ENCODE data around the gene TRABD. TPM values are rescaled to one million over a fixed set of nuclear protein-coding genes. Genes with fewer than 3 reads are reported as not detected.

Gene TRABD
- total RNA-seq, 1 donor from 2014 or later = 25.9 TPM

DNA sequence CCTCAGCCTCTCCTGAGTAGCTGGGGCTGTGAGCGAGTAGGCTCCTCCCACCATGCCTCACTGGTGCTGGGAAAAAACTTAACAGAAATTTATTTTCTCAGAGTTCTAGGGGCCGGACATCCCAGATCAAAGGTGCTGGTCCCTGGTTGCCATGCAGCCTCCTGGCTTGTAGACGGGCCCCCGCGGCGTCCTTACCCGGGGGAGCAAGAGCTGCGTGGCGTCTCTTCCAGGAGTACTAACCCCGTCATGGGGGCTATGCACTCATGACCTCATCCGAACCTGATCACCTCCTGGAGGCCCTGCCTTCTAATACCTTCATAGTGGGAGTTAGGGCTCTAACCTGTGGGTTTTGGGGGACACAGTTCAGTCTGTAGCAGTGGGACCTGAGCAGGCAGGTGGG is 2.6 kb downstream of the TRABD start:
- TF ChIP-seq, protein P1, sequence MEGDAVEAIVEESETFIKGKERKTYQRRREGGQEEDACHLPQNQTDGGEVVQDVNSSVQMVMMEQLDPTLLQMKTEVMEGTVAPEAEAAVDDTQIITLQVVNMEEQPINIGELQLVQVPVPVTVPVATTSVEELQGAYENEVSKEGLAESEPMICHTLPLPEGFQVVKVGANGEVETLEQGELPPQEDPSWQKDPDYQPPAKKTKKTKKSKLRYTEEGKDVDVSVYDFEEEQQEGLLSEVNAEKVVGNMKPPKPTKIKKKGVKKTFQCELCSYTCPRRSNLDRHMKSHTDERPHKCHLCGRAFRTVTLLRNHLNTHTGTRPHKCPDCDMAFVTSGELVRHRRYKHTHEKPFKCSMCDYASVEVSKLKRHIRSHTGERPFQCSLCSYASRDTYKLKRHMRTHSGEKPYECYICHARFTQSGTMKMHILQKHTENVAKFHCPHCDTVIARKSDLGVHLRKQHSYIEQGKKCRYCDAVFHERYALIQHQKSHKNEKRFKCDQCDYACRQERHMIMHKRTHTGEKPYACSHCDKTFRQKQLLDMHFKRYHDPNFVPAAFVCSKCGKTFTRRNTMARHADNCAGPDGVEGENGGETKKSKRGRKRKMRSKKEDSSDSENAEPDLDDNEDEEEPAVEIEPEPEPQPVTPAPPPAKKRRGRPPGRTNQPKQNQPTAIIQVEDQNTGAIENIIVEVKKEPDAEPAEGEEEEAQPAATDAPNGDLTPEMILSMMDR (IDR thresholded peaks at IDR 0.05) = no peak
- Mint-ChIP-seq H3K36me3 (ENCODE audit: unreplicated experiment) (no peaks in the 10 kb centered on the region), H3K9me3 (ENCODE audit: unreplicated experiment) (no peaks in the 10 kb centered on the region), H3K4me3 (ENCODE audit: unreplicated experiment) (no peak overlapping the region), H3K27ac (ENCODE audit: unreplicated experiment) (no peak overlapping the region), H3K4me1 (ENCODE audit: unreplicated experiment) (peaks cover 30% of the 10 kb centered on the region), H3K27me3 (ENCODE audit: unreplicated experiment) (no peaks in the 10 kb centered on the region)
- DNase-seq (ENCODE audit: extremely low spot score, unreplicated experiment) = no peak

- peaks cover 27% of the 10 kb centered on the region for H3K4me1 Mint-ChIP-seq (ENCODE audit: unreplicated experiment)
- no peak overlapping the region for H3K27ac Mint-ChIP-seq (ENCODE audit: unreplicated experiment)
- no peaks in the 10 kb centered on the region for H3K27me3 Mint-ChIP-seq (ENCODE audit: unreplicated experiment)
Observed at GRCh38 chr22:50189184-50189848, 3.6 kb downstream of the TRABD start.

GRCh38 chr22:50189849-50190181 is 4.1 kb downstream of the TRABD start:
- no peak for DNase-seq (ENCODE audit: extremely low spot score, unreplicated experiment)
- Mint-ChIP-seq H3K4me1 (ENCODE audit: unreplicated experiment) (peaks cover 24% of the 10 kb centered on the region), H3K27me3 (ENCODE audit: unreplicated experiment) (no peaks in the 10 kb centered on the region), H3K27ac (ENCODE audit: unreplicated experiment) (peak overlapping the region; percentile 64), H3K36me3 (ENCODE audit: unreplicated experiment) (no peaks in the 10 kb centered on the region), H3K4me3 (ENCODE audit: unreplicated experiment) (no peak overlapping the region), H3K9me3 (ENCODE audit: unreplicated experiment) (no peaks in the 10 kb centered on the region)
- TF ChIP-seq, protein P1 (IDR thresholded peaks at IDR 0.05) = no peak

More at GRCh38 chr22:50189184-50189848, 3.6 kb downstream of the TRABD start:
- Mint-ChIP-seq H3K9me3 (ENCODE audit: unreplicated experiment) (no peaks in the 10 kb centered on the region), H3K36me3 (ENCODE audit: unreplicated experiment) (no peaks in the 10 kb centered on the region), H3K4me3 (ENCODE audit: unreplicated experiment) (no peak overlapping the region)
- TF ChIP-seq, protein P1 (IDR thresholded peaks at IDR 0.05) = no peak
- no peak for DNase-seq (ENCODE audit: extremely low spot score, unreplicated experiment)

DNA sequence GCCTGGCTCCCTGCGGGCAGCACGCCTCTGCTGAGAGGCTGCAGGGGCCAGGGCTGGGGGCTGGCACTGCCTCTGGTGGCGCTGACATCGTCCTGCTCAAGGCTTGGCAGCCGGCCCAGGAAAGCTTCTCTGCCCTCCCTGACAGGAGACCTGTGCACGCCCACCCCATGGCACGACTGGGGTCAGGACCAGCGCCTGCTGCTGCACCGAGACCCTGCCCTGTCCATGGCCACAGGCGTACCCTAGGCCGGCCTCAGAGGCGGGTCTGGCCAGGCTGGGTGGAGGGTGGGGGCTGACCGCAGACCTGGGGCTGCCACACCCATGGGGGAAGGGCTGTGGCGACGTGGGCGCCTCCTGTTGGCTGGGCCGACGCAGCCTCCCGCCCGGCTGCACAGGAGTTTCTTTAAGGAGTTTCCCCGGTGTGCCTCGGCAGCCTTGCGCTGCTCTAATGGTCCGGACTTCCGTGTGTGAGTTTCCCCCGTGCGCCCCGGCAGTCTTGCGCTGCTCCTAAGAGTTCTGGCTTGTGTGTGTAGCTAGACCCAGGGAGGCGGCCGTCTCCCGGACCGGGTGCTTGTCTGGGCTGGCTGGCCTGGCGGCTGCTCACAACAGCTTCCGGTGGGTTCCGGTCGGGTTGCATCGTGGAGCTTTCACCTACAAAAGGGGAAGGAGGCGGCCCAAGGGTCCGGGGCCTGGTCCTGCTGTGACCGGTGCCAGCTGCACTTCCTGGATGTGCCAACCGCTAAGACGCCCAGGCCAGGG is 4.6 kb downstream of the TRABD start:
- Mint-ChIP-seq H3K27ac (ENCODE audit: unreplicated experiment) (no peak overlapping the region), H3K4me1 (ENCODE audit: unreplicated experiment) (peaks cover 24% of the 10 kb centered on the region), H3K36me3 (ENCODE audit: unreplicated experiment) (no peaks in the 10 kb centered on the region), H3K9me3 (ENCODE audit: unreplicated experiment) (no peaks in the 10 kb centered on the region), H3K4me3 (ENCODE audit: unreplicated experiment) (no peak overlapping the region), H3K27me3 (ENCODE audit: unreplicated experiment) (no peaks in the 10 kb centered on the region)
- DNase-seq (ENCODE audit: extremely low spot score, unreplicated experiment) = no peak
- TF ChIP-seq, protein P1 (IDR thresholded peaks at IDR 0.05) = no peak

GRCh38 chr22:50190941-50191741 is 5.4 kb downstream of the TRABD start:
- TF ChIP-seq, protein P1 (IDR thresholded peaks at IDR 0.05) = no peak

More at GRCh38 chr22:50190941-50191741, 5.4 kb downstream of the TRABD start:
- Mint-ChIP-seq H3K4me3 (ENCODE audit: unreplicated experiment) (no peak overlapping the region), H3K27ac (ENCODE audit: unreplicated experiment) (no peak overlapping the region), H3K4me1 (ENCODE audit: unreplicated experiment) (peaks cover 22% of the 10 kb centered on the region), H3K9me3 (ENCODE audit: unreplicated experiment) (no peaks in the 10 kb centered on the region), H3K27me3 (ENCODE audit: unreplicated experiment) (no peaks in the 10 kb centered on the region), H3K36me3 (ENCODE audit: unreplicated experiment) (no peaks in the 10 kb centered on the region)
- no peak for DNase-seq (ENCODE audit: extremely low spot score, unreplicated experiment)
